OCI-LY7 (cell line): ENCODE measurements around the gene ADGRD1.

ENCODE experiments used
- CTCF ChIP-seq: fragments of 200-600 bp; sonication (generic); conservative IDR thresholded peaks from 2 replicates; pipeline ENCODE4 v1.5.1; 2014; ENCODE audit warnings: mild to moderate bottlenecking, antibody characterized with exemption, low read length, moderate library complexity, mixed read lengths
- EZH2phosphoT487 ChIP-seq: fragments of 200-600 bp; sonication (generic); IDR thresholded peaks from 2 replicates; pipeline ENCODE4 v1.6.1; 2018; ENCODE audit warnings: low read depth, borderline replicate concordance, mild to moderate bottlenecking, mixed run types, antibody characterized with exemption, low read length, moderate library complexity, mixed read lengths

- no peak for TF ChIP-seq CTCF
- no peak for TF ChIP-seq EZH2phosphoT487
Measured at GRCh38 chr12:131021154-131021541, 67.4 kb downstream of the ADGRD1 start.
